ENCODE data around the gene TKT. TPM values are rescaled to one million over a fixed set of nuclear protein-coding genes. Genes with fewer than 3 reads are reported as not detected.
A peak's percentile ranks its signal among the peaks of the same experiment; 100 is the strongest.

The TKT gene
- polyA plus RNA-seq, 4 donors = 91.0 to 127 (median 110) TPM

DNA sequence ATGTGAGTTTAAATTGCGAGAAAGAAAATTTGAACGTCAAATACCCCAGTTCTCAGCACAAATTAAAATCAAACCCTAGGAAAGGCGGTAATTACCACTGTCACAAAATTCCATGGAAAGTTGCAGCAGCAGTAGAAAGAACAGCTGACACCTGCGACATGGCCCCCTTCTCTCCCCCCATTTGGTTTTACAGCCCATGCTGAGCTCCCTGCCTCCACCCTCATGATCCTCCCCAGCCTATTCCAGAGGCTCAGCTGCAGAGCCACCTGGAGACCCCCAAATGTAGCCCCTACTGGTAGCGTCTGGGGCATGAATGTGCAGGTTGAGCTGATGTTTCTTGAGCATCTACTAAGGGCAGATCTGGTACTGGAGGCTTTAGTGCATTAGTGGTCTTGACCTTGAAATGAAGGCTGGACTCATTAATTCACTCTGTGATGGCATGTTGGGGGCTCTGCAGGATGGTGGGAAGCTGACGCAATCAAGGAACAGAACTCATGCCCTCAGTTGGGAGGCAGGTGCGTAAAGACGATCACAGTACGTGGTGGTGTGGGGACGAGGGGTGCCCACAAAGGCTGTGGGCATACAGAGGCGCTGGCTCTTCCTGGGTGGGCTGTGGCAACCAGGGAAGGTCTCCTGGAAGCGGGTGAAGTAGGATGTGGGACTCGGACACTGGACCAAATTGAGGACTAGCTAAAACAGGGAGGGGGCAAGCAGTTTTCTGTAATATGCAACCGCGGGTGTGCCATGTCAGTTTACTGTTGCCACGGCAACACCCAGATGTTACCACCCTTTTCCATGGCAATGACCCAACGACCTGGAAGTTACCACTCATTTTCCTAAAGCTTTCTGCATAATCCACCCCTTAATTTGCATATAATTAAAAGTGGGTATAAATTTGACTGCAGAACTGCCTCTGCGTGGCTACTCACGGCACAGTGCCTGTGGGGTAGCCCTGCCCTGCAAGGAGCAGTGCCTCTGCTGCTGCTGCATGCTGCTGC lies 55.0 kb downstream of the TKT start:
- no peak for DNase-seq (ENCODE audit: low read depth in 4 of 4, low spot score in 2 of 4)

DNA sequence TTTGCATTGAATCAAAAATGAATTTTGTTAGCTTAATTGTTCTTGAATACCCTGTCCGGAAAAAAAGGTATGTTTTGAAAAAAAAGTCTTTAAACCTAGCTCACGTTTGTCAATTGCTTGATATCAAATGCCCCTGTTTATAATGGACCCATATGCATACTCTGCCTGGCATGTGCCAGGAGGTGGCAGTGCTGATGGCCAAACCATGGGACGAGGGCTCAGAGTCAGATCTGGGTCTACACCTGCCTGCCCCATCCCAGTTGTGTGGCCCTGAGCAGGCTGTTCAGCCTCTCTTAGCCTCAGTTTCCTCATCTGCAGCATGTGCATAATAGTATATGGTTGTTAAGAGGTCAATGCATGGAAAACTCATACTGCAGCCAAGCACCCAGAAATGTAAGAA lies 56.0 kb downstream of the TKT start:
- no peak for DNase-seq (ENCODE audit: low read depth in 4 of 4, low spot score in 2 of 4)

DNA sequence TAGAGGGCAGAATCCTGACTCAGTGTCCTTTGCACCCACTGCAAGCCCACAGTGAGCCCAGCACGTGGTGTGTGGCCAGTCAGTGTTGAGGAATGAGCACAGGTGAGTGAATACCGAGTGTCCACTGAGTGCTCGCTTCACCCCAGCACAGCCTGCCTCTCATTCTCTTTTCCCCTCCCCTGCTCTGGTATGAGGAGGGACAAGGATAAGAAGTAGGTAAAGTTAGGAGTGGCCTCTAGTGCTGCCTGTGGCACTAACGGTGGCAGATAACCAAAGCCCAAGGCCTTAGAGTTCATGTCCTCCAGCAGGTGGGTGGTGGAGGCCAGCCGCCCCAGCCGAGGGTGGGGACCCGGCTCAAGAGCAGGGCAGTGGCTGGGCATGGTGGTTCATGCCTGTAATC lies 56.8 kb downstream of the TKT start:
- DNase-seq (ENCODE audit: low read depth in 4 of 4, low spot score in 2 of 4) = no peak

DNA sequence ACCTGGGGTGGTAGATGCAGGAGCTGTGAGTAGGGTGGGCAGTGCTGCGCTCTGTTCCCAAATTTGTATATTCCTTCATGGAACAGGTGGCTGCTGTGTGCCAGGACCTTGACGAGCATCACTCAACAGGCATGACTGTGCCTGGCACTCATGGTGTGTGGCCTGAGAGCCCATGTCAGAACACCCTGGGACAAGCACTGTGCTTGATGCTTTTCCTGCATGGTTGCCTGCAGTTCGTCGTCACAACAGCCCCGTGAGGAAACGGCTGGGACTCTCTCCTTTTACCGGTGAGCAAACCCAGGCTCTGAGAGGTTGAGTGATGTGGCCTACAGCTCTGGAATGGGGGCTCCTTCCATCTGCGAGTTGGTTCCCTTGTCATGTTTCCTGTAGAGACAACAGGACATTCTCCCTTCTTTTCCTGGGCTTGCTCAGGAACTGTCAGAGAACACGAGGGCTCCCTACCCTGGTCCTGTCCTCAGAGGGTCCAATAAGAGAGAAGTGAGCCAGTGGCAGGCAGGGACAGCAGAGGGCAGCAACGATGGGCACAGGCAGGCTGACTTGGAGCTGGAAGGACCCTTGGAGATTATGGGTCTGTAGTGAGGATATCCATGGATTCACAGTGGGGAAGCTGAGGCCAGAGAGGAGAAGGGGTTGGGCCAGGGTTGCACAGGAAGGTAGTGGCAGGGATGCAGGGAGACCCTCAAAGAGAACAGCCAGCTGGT lies 57.4 kb downstream of the TKT start:
- DNase-seq (ENCODE audit: low read depth in 4 of 4, low spot score in 2 of 4) = no peak

DNA sequence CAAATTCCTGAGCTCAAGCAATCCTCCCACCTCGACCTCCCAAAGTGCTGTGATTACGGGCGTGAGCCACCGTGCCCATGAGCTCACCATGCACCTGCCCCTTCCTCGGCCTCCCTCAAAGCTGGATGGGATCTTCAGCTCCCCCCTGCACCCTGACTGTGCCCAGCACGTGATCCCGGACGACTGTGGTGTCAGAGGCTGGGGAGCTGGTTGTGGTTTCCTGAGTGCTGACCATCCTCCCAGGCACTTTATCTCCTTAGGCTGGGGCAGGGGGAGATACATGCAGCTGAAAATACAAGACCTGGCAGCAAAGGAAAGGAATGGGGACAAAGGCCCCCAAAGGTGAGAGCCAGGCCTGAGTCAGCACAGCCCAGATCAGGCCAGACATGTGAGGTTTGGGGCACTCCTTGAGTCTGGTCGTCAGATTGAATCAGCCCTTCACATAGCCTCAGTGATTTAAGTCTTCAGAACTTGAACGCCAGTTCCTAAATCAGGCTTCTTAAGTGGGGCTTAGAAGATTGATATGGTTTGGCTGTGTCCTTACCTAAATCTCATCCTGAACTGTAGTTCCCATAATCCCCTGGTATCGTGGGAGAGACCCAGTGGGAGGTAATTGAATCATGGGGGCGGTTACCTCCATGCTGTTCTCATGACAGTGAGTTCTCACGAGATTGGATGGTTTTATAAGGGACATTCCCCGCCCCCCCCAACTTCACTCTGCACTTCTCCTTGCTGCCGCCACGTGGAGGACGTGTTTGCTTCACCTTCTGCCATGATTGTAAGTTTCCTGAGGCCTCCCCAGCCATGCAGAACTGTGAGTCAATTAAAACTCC lies 59.0 kb downstream of the TKT start:
- no peak for DNase-seq (ENCODE audit: low read depth in 4 of 4, low spot score in 2 of 4)

DNA sequence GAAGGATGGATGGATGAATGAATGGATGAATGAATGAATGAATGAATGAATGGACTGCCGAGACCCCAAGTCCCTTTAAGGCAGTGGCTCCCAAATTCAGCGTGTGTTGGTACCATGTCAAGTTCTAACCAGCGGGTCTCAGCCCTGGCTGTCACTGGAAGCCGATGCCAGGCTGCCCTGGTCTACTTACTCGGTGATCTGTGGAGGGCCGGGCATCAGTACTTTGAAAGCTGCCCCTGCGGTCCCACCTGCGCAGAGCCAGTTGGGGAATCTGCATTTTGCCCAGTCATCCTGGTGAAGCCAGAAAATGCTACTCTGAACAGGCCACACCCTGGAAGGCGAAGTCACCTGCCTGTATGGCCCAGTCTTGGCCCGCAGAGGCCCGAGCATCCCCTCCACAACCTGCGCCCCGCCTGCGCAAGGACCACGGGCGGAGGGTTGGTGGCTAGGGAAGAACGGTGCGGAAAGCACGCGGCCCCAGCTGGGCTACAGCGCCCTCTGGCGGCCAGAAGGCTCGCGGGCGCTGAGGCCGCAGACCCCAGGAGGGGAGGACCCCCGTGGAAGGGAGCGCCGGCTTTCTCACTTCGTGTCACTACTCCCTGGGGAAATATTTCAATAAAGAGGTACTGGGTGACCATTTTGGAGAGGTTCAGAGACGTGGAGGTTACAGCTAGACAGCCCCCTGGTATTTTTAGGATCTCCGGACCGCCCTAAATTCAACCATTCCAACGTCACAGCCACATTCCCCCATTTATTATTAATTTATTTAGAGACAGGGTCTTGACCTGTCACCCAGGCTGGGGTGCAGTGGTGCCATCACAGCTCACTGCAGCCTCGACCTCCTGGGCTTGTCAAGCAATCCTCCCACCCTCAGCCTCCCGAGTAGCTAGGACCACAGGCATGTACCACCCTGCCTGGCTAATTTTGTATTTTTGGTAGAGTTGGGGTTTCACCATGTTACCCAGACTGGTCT lies 59.9 kb downstream of the TKT start:
- DNase-seq (ENCODE audit: low read depth in 4 of 4, low spot score in 2 of 4) = peak in 1 of 4 donors; percentile 23

DNA sequence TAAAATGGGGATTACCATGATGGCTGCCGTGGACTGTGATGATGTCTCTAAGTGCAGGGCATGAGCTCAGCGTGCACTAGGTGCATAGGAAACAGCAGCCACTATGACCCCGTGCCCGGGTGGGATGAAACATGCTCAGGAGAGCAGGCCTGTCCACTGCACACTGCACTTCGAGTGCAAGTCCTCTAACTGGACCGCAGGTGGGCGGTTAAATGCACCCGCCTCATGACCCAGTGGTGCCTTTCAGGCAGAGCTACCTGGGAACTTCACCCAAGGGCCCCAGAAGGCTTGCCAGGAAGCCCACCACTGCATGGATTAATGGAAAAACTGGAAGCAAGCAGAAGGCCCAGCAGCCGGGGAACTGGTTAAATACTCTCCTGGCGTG lies 60.8 kb downstream of the TKT start:
- no peak for DNase-seq (ENCODE audit: low read depth in 4 of 4, low spot score in 2 of 4)

DNA sequence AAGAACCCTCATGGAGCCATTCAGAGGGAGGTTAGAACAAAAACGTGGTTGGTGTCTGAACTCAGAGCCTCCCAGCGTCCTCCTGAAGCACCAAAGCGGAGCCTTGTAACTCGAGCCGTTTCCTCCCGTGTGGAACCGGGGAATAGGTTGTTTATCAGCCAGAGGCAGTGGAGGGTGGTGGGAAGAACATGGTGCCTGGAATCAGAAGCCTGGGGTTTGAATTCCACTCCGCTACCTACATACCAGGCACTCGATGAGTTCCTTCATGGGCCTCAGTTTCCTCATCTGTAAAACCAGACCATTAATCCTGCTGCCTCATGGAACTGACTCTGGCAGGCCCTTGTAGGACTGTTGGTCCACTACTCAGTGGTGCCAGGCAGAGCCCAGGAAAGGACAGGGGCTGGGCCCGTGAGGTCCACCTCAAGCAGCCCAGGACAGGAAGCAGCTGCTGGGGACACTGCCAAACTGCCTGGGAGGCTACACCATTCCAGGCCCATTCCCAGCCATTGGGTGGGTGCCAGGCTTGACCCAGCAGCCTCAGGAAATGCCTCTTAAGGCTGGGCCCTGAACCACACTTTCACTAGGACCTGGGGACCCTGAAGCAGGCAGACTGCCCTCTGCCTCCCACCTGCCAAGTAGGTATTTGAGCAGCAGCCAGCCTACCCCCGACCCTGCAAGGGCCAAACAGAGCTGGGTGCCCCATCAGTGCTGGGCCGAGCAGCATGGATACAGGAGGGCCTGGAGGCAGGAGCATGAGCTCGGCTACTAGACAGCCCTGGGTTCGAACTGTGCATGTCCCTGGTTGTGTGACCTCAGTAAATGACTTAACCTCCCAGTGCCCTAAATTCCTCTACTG lies 61.4 kb downstream of the TKT start:
- peak in 3 of 4 donors; percentile 60 to 82 (median 67) for DNase-seq (ENCODE audit: low read depth in 4 of 4, low spot score in 2 of 4)

DNA sequence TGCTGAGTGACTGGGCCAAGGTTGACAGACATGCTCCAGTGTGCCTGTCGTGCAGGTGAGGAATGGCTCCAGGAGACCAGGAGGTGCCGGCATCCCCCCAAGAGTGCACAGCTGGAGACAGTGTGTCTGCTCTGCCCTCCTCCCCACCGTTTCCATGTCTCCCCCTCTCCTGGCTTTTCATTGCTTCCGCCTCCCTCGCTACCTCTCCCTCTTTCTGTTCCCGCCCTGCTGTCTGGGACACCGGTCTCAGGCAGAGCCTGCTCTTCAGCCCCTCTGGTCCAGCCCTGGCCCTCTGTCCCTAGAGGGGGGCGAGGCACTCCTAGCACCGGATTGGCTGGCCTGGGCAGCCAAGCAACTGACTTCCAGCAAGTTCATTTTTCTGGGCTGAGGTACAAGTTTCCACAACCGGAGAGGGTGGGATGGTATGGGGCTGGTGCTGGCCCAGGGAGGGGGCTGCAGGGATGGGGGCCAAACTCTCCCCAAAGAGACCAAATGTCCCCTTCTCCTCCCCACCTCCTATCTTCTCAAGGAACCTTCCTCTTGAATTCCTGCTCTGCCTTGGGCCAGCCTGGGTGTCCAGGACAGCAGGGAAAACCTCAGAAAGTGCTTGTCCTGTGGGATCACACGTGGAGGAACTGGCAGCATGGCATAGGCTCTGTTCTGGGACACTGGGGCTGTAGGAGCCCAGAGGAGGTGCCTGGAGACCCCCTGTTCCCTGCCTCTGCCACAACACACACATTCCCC lies 62.2 kb downstream of the TKT start:
- peak in 2 of 4 donors; percentile 38 to 39 for DNase-seq (ENCODE audit: low read depth in 4 of 4, low spot score in 2 of 4)

DNA sequence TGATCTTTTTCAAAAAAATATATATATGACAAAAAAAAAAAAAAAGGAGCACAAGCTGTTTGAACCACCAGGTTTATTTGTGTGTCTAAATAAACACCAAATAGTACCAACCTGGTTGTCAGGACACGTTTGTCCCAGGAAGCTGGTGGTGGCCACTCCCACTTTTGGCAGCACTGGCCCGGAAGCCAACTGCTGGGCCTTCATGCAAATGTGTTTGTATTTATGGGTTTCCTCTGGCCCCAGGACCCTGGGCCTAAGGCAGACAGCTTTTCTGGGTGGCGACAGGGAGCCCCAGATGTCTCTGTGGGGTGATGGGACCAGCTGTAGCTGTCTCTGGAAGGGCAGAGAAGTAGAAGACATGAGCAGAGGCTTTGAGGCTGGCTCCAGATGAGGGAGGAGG lies 63.2 kb downstream of the TKT start:
- no peak for DNase-seq (ENCODE audit: low read depth in 4 of 4, low spot score in 2 of 4)

DNA sequence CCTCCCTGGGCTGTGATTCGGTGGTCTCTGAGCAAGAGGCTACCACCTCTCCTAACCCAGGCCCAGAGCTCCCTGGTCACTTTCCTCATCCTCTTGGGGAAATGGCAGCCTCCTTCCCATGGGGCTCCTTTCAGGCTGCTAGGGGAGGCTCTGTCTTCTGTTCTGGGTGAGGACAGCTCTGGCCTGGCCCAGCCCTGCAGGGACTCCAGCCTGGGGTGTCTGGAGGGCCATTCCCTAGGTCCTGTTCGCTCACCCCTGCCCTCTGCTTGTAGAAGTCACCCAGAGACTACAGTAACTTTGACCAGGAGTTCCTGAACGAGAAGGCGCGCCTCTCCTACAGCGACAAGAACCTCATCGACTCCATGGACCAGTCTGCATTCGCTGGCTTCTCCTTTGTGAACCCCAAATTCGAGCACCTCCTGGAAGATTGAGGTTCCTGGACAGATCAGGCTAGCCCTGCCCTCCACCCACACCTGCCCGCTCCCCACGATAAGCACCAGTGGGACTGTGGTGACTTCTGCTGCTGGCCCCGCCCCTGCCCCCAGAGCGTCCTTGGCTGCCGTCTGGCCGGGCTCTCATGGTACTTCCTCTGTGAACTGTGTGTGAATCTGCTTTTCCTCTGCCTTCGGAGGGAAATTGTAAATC lies 63.9 kb downstream of the TKT start:
- no peak for DNase-seq (ENCODE audit: low read depth in 4 of 4, low spot score in 2 of 4)

DNA sequence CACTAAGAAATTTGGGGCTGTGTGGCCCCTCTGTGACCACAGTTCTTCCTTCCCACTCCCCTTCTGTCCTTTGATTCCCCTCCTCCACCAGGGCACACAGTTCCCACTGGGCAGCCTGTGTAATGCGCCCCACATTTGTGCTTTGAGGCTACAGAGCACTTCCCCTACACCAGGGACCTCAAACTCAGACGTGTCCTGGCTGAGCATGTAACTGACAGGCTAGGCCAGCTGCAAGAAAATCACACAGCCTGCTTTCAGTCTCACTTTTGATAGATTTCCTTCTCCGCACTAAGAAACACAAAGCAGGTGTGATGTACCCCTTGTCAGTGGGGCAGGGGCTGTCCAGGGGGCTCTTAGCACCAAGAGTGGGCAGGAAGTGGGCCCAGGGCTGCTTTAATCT lies 65.2 kb downstream of the TKT start:
- DNase-seq (ENCODE audit: low read depth in 4 of 4, low spot score in 2 of 4) = no peak

DNA sequence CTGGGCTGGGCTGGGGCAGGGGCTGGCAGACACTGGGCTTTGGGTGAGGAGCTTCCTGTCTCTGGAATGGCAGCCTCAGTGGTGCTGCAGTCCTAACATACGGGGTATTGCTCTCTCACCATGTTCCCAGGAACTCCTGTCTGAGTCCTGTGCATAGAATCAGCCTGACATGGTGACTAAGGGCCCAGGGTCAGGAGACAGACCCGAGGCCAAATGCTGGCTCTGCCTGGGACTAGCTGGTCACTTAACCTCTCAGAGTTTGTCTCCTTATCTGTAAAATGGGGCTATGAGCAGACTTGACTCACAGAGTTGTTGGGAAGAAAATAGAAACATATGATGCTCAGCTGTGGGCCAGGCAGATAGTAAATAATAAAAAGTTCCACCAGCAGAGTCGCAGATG lies 66.5 kb downstream of the TKT start:
- DNase-seq (ENCODE audit: low read depth in 4 of 4, low spot score in 2 of 4) = no peak

DNA sequence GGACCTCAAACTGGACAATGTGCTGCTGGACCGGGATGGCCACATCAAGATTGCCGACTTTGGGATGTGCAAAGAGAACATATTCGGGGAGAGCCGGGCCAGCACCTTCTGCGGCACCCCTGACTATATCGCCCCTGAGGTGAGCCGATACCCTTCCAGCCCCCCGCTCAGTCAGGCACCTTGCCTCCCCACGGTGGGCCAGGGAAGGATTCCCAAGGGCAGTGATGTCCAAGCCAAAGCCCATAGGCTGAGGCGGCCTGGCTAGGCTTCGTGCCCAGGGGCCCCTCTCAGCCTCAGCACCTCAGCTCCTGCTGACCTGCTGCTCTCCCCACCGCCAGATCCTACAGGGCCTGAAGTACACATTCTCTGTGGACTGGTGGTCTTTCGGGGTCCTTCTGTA lies 67.1 kb downstream of the TKT start:
- no peak for DNase-seq (ENCODE audit: low read depth in 4 of 4, low spot score in 2 of 4)

DNA sequence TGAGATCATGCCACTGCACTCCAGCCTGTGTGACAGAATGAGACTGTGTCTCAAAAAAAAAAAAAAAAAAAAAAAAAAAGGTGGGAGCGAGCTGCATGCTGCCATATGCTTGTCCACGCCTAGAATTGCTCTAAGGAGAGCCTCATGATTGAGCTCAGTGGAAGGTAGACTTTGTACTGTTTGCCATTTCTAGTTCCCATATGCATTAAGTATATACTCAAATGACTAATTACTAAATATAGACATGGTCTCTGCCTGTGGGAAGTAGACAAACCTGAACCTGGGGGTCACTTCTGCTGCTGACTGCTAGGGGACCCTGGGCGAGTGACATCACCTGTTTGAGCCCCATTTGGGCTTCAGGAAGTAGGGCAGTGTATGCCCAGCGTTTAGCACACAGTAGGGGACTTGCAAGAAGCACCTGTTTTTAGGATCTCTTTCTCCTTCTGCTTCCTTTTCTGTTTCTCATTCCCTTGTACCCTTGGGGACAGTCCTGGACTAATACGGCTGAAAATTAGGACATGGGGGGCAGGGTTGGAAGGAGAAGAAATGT lies 67.6 kb downstream of the TKT start:
- DNase-seq (ENCODE audit: low read depth in 4 of 4, low spot score in 2 of 4) = no peak

DNA sequence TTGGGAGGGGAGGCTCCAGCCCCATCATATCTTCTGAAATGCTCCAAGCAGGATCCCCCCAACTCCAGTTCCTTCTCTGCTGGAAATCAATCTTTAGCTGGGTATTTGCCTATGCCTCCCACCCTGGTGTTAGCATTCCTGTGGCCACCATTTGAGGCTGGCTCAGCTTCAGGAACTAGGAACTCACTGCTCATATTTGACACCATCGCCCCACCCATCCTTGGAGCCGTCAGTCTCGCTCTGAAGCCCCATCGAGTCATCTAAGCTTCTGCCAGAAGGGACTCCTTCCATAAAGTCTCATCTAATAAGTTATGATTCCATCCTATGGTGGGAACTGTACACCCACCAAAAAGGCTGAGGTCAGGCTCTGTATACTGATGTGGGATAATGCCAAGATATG lies 68.4 kb downstream of the TKT start:
- no peak for DNase-seq (ENCODE audit: low read depth in 4 of 4, low spot score in 2 of 4)

DNA sequence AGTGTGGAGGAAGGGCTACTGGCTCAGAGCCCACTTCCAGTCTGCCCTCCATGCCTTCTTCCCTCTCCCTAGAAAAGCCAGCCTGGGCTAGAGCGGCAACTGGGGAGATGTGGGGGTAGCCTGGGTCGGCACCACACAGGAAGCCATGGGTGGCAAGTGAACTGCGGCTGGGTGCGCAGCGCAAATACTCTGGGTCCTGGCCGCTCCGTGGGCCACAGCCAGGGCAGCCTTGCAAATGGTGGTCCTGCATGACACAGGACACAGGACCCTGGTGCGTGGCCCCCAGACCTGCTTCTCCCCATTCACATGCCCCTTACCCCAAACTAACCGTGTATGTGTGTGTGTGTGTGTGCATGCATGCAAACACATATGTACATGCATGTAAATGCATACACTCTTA lies 69.1 kb downstream of the TKT start:
- no peak for DNase-seq (ENCODE audit: low read depth in 4 of 4, low spot score in 2 of 4)
